SK-N-SH treated with all-trans-retinoic acid at 6 μM for 48 hours (cell line): Measurements from ENCODE around the gene HIVEP2.

Source experiments
- CSDC2 ChIP-seq: fragments of 250-450 bp; sonication (Bioruptor Pico); IDR thresholded peaks from 2 replicates; pipeline ENCODE4 v1.5.0; 2020; ENCODE audit warnings: mild to moderate bottlenecking, moderate library complexity
- ESRRG ChIP-seq: fragments of 250-450 bp; sonication (Bioruptor Pico); IDR thresholded peaks from 2 replicates; pipeline ENCODE4 v1.6.1; 2021; ENCODE audit warnings: mild to moderate bottlenecking
- GLIS3 ChIP-seq: fragments of 250-450 bp; sonication (Bioruptor Pico); IDR thresholded peaks from 2 replicates; pipeline ENCODE4 v1.5.0; 2020; ENCODE audit warnings: mild to moderate bottlenecking, moderate library complexity
- PATZ1 ChIP-seq: fragments of 250-450 bp; sonication (Bioruptor Pico); IDR thresholded peaks from 2 replicates; pipeline ENCODE4 v1.8.0; 2020; ENCODE audit warnings: mild to moderate bottlenecking, moderate library complexity, borderline replicate concordance
- TOX ChIP-seq: fragments of 250-450 bp; sonication (Bioruptor Pico); IDR thresholded peaks from 2 replicates; pipeline ENCODE4 v1.8.0; 2021; ENCODE audit warnings: mild to moderate bottlenecking, moderate library complexity, borderline replicate concordance

GRCh38 chr6:142750998-142751397 is 194.0 kb downstream of the HIVEP2 start:
- no peak for TF ChIP-seq PATZ1 (CRISPR knock-in tag)
- no peak for TF ChIP-seq GLIS3 (CRISPR knock-in tag)
- no peak for TF ChIP-seq CSDC2 (CRISPR knock-in tag)
- TF ChIP-seq ESRRG (CRISPR knock-in tag), result no peak
- TF ChIP-seq TOX (CRISPR knock-in tag), result no peak
